ENCODE data around the gene HOXB4.

The HOXB4 gene

GRCh38 chr17:48600244-48601098 is 22.3 kb upstream of the HOXB4 start:
- DNase-seq = no peak

GRCh38 chr17:48599354-48599753 is 21.2 kb upstream of the HOXB4 start:
- DNase-seq = no peak

GRCh38 chr17:48598736-48599135 is 20.6 kb upstream of the HOXB4 start:
- no peak for DNase-seq

GRCh38 chr17:48597778-48598631 is 19.9 kb upstream of the HOXB4 start:
- peak; percentile 35 to 48 for DNase-seq

- no peak for DNase-seq
Measured at GRCh38 chr17:48597528-48597777, 19.3 kb upstream of the HOXB4 start.

- no peak for DNase-seq
Measured at GRCh38 chr17:48596735-48597527, 18.8 kb upstream of the HOXB4 start.

- no peak for DNase-seq
Measured at GRCh38 chr17:48596000-48596734, 18.0 kb upstream of the HOXB4 start.

- no peak for DNase-seq
Measured at GRCh38 chr17:48595278-48595999, 17.3 kb upstream of the HOXB4 start.

GRCh38 chr17:48594538-48595277 is 16.6 kb upstream of the HOXB4 start:
- DNase-seq = no peak

- peak; percentile 76 to 84 for DNase-seq
Measured at GRCh38 chr17:48593840-48594537, 15.8 kb upstream of the HOXB4 start.

GRCh38 chr17:48593126-48593829 is 15.1 kb upstream of the HOXB4 start, which contains the start of gene HOXB5:
Gene HOXB5, minus strand, starts transcription at chr17:48593779. Its CDS starts 97 bp downstream, at chr17:48593682.
- DNase-seq = no peak

- DNase-seq = no peak
Measured at GRCh38 chr17:48592577-48592976, 14.4 kb upstream of the HOXB4 start.

- no peak for DNase-seq
Measured at GRCh38 chr17:48592057-48592514, 13.9 kb upstream of the HOXB4 start.

- no peak for DNase-seq
Measured at GRCh38 chr17:48591255-48592056, 13.3 kb upstream of the HOXB4 start.

GRCh38 chr17:48590607-48591161 is 12.5 kb upstream of the HOXB4 start:
- no peak for DNase-seq

GRCh38 chr17:48589831-48590606 is 11.9 kb upstream of the HOXB4 start, which contains the start of gene HOXB3:
Gene HOXB3, minus strand, starts transcription at chr17:48590241. Its CDS starts 37,767 bp downstream, at chr17:48552474.
- no peak for DNase-seq

GRCh38 chr17:48589060-48589830 is 11.1 kb upstream of the HOXB4 start:
- no peak for DNase-seq

All from CD4-positive, alpha-beta T cell treated with Interleukin-1 beta for 1 hour (primary cell).